Measurements from ENCODE around the gene KCNMB2.

GRCh38 chr3:178540184-178540583 is 3.9 kb downstream of the KCNMB2 start:
- no peak for TF ChIP-seq CTCF (conservative IDR thresholded peaks at IDR 0.05 in 1 of 2, IDR thresholded peaks at IDR 0.05 in 1 of 2; ENCODE audit: low read depth in 1 of 2, low read length in 2 of 2)
- TF ChIP-seq EZH2 (IDR thresholded peaks at IDR 0.05; ENCODE audit: low read length, missing control alignments), result no peak

Data from fibroblast of lung (primary cell).